Measurements from ENCODE around the gene MCCC2. TPM values are rescaled to one million over a fixed set of nuclear protein-coding genes. Genes with fewer than 3 reads are reported as not detected.

The MCCC2 gene
- total and polyA plus RNA-seq, 2 of the 4 experiments (the other 2 are of a cell fraction) = 18.0 to 22.0 TPM

DNA sequence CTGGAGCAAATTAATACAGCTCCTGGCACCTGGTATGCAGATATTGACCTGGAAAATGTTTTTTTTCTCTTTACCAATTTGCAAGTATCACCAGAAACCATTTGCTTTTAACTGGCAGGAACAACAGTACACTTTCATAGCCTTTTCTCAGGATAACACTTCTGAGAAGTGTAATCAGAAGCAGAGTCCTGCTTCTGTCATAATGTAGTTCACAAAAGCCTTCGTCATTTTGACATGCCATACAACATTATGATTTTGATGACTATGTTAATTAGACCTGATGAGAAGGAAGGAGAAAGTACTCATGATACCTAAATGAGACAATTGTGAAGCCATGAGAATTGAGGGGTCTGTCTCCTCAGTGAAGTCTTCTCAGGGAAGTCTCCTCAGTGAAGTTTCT lies 90.8 kb downstream of the MCCC2 start:
- no peaks in the 10 kb centered on the region for H3K79me1 ChIP-seq (ENCODE audit: low read depth in 1 of 2, low read length in 2 of 2)
- H4K5ac ChIP-seq (ENCODE audit: low read depth, low read length) = no peak overlapping the region
- no peak overlapping the region for H3K4me3 ChIP-seq (ENCODE audit: insufficient read depth, low read depth, low read length)
- in situ Hi-C loops (cut with MboI; ENCODE audit: low sequenced_read_pairs) = no loop called here
- H3K56ac ChIP-seq (ENCODE audit: extremely low read depth, insufficient read depth, low read length) = no peak overlapping the region
- no peak overlapping the region for H3K14ac ChIP-seq (replicated peaks; ENCODE audit: low read depth, low read length)
- no peak overlapping the region for H2BK120ac ChIP-seq (ENCODE audit: low read depth, low read length)
- H2BK5ac ChIP-seq (ENCODE audit: low read depth, low read length, poor library complexity, severe bottlenecking) = no peak overlapping the region
- no peak overlapping the region for H3K27ac ChIP-seq (ENCODE audit: insufficient read depth, low read length)
- H3K9me3 ChIP-seq (ENCODE audit: control insufficient read depth, insufficient read depth, low read length) = no peaks in the 10 kb centered on the region
- H4K91ac ChIP-seq (ENCODE audit: insufficient read depth, low read depth, low read length) = no peak overlapping the region
- H3K4me1 ChIP-seq (ENCODE audit: control insufficient read depth, insufficient read depth, low read length) = no peaks in the 10 kb centered on the region
- H4K20me1 ChIP-seq (ENCODE audit: insufficient read depth, low read length) = no peaks in the 10 kb centered on the region
- H2AFZ ChIP-seq (replicated peaks; ENCODE audit: low read length, poor library complexity) = no peak overlapping the region
- H3K23ac ChIP-seq (ENCODE audit: low read depth, low read length) = no peak overlapping the region
- H4K8ac ChIP-seq (ENCODE audit: low read depth in 2 of 2, low read length in 2 of 2) = no peak overlapping the region
- intact Hi-C loops (cut with micrococcal nuclease) = loop anchor here (5.0 kb wide), 1 partner anchor 39 kb away; the partner anchor contains the start of gene CARTPT
- H3K36me3 ChIP-seq (ENCODE audit: control insufficient read depth, insufficient read depth, low read length) = no peaks in the 10 kb centered on the region
- dilution Hi-C loops (cut with HindIII; ENCODE audit: low sequenced_read_pairs, unreplicated experiment) = no loop called here
- no peaks in the 10 kb centered on the region for H3K9me1 ChIP-seq (ENCODE audit: insufficient read depth, low read length)
- H2BK15ac ChIP-seq (ENCODE audit: low read depth, low read length) = no peak overlapping the region
- TF ChIP-seq RFX5 (IDR thresholded peaks at IDR 0.05; ENCODE audit: low read depth, low read length) (no peak), RAD21 (IDR thresholded peaks at IDR 0.05; ENCODE audit: low read length) (no peak), MXI1 (IDR thresholded peaks at IDR 0.05; ENCODE audit: borderline replicate concordance, low read depth, low read length) (no peak)
- TF ChIP-seq, protein P1, sequence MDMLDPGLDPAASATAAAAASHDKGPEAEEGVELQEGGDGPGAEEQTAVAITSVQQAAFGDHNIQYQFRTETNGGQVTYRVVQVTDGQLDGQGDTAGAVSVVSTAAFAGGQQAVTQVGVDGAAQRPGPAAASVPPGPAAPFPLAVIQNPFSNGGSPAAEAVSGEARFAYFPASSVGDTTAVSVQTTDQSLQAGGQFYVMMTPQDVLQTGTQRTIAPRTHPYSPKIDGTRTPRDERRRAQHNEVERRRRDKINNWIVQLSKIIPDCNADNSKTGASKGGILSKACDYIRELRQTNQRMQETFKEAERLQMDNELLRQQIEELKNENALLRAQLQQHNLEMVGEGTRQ (IDR thresholded peaks at IDR 0.05; ENCODE audit: low read depth, low read length) = no peak
- peaks cover 17% of the 10 kb centered on the region for H3K27me3 ChIP-seq (ENCODE audit: control insufficient read depth, insufficient read depth, low read length)
- no peak overlapping the region for H3K4me2 ChIP-seq (ENCODE audit: low read depth, low read length)
- no peak overlapping the region for H2AK5ac ChIP-seq (ENCODE audit: low read depth, low read length)
- CTCF ChIA-PET = no interaction called here
- DNase-seq (no peak), ATAC-seq (ENCODE audit: low read depth) (no peak)
- no CpG with 5 or more reads among the region's 1 CpG for WGBS, 2 experiments (ENCODE audit: extremely low coverage in 2 of 2, insufficient read length in 1 of 2)
- BruUV-seq (replicated peaks) = no TSS peak
- no peak overlapping the region for H2BK20ac ChIP-seq (ENCODE audit: low read depth, low read length)
- no peak overlapping the region for H3K18ac ChIP-seq (ENCODE audit: low read depth, low read length)
- POLR2A ChIA-PET (ENCODE audit: unreplicated experiment) = no interaction called here
- H3K4ac ChIP-seq (ENCODE audit: low read depth, low read length) = no peak overlapping the region
- no peak overlapping the region for H2AK9ac ChIP-seq (replicated peaks; ENCODE audit: low read depth, low read length, poor library complexity)
- H3K9ac ChIP-seq (ENCODE audit: low read depth, low read length) = no peak overlapping the region

Measured in IMR-90 (cell line).